KBM-7 (cell line): ENCODE measurements around the gene TMEM106C.

Experiments
- DNase-seq: peaks from one replicate; pipeline ENCODE4 v3.0.0-alpha.2; 2015
- in situ Hi-C: fragments of 300-500 bp; cut with MboI; formaldehyde crosslinking; loops from 2 replicates; pipeline ENCODE4 v1.14.3; 2020; ENCODE audit warnings: low sequenced_read_pairs, low pct_unique_long_range_greater_than_20kb, mixed read lengths

Gene TMEM106C

GRCh38 chr12:47977046-47977771, 13.8 kb downstream of the TMEM106C start:
- no peak for DNase-seq
- in situ Hi-C loops, result no loop called here

GRCh38 chr12:47977772-47978597, 14.6 kb downstream of the TMEM106C start:
- in situ Hi-C loops, result no loop called here
- DNase-seq, result no peak

GRCh38 chr12:47978598-47978873, 15.1 kb downstream of the TMEM106C start:
- in situ Hi-C loops, result no loop called here
- DNase-seq, result no peak

- in situ Hi-C loops, result no loop called here
- no peak for DNase-seq
These were observed 15.8 kb downstream of the TMEM106C start for GRCh38 chr12:47979166-47979565.

GRCh38 chr12:47979686-47980085, 16.3 kb downstream of the TMEM106C start:
- in situ Hi-C loops, result no loop called here
- no peak for DNase-seq

GRCh38 chr12:47980197-47980596, 16.8 kb downstream of the TMEM106C start:
- in situ Hi-C loops, result no loop called here
- DNase-seq, result no peak

GRCh38 chr12:47980779-47981495, 17.5 kb downstream of the TMEM106C start:
- no peak for DNase-seq
- in situ Hi-C loops, result no loop called here

- DNase-seq, result no peak
- in situ Hi-C loops, result no loop called here
These were observed 18.3 kb downstream of the TMEM106C start for GRCh38 chr12:47981496-47982260.

- DNase-seq, result no peak
- in situ Hi-C loops, result no loop called here
These were observed 18.9 kb downstream of the TMEM106C start for GRCh38 chr12:47982311-47982710.

- in situ Hi-C loops, result no loop called here
- no peak for DNase-seq
These were observed 19.4 kb downstream of the TMEM106C start for GRCh38 chr12:47982770-47983169.

GRCh38 chr12:47983541-47984115, 20.2 kb downstream of the TMEM106C start:
- no peak for DNase-seq
- in situ Hi-C loops, result no loop called here

- in situ Hi-C loops, result no loop called here
- no peak for DNase-seq
These were observed 21.0 kb downstream of the TMEM106C start for GRCh38 chr12:47984331-47984801.

GRCh38 chr12:47985596-47986290, 22.3 kb downstream of the TMEM106C start:
- DNase-seq, result no peak
- in situ Hi-C loops, result no loop called here

GRCh38 chr12:47986291-47986660, 22.9 kb downstream of the TMEM106C start:
- in situ Hi-C loops, result no loop called here
- no peak for DNase-seq

GRCh38 chr12:47986832-47987231, 23.4 kb downstream of the TMEM106C start:
- no peak for DNase-seq
- in situ Hi-C loops, result no loop called here

GRCh38 chr12:47987411-47988072, 24.1 kb downstream of the TMEM106C start:
- no peak for DNase-seq
- in situ Hi-C loops, result no loop called here

GRCh38 chr12:47988073-47989022, 25.0 kb downstream of the TMEM106C start:
- in situ Hi-C loops, result no loop called here
- no peak for DNase-seq
